H1 (cell line): Measurements from ENCODE around the gene C21orf58. TPM values are rescaled to one million over a fixed set of nuclear protein-coding genes. Genes with fewer than 3 reads are reported as not detected.

Experiments
- CTCF ChIA-PET: fragments of 300-600 bp; sonication (Branson Sonifier 250); formaldehyde crosslinking; loops from one replicate; lab custom pipeline; 2021; ENCODE audit not compliant: partially characterized antibody; lab: Charles Lee
- POLR2A ChIA-PET: fragments of 300-600 bp; sonication (Branson Sonifier 250); formaldehyde crosslinking; loops from one replicate; lab custom pipeline; 2021; ENCODE audit warnings: inconsistent platforms; ENCODE audit not compliant: partially characterized antibody; lab: Charles Lee
- DNase-seq, 2 experiments: peaks; one replicate each; pipeline versions ENCODE4 v3.0.0 to v3.0.0-alpha.2; 2010 to 2022; ENCODE audit warnings: low spot score in 2 of 2, low read depth in 1 of 2, mixed read lengths in 1 of 2
- FAIRE-seq: peaks from 2 replicates; lab custom pipeline; 2011; peaks lifted over from hg19 to GRCh38; lab: Jason Lieb, UNC
- H2AFZ ChIP-seq: 2 replicates; pipeline ENCODE4 v1.8.1; 2012; ENCODE audit warnings: low read length, inconsistent platforms
- H2AK5ac ChIP-seq: 2 replicates; pipeline ENCODE4 v1.6.1; 2013; ENCODE audit warnings: low read depth, low read length
- H2BK120ac ChIP-seq: replicated peaks from 2 replicates; pipeline ENCODE3; 2013; ENCODE audit warnings: low read depth, low read length, inconsistent platforms
- H2BK12ac ChIP-seq: 2 replicates; pipeline ENCODE4 v1.6.1; 2013; ENCODE audit warnings: low read depth, low read length
- H2BK15ac ChIP-seq: 2 replicates; pipeline ENCODE4 v1.6.1; 2013; ENCODE audit warnings: low read length
- H2BK20ac ChIP-seq: 2 replicates; pipeline ENCODE4 v1.6.1; 2013; ENCODE audit warnings: low read length
- H2BK5ac ChIP-seq: 2 replicates; pipeline ENCODE4 v1.6.1; 2013; ENCODE audit warnings: low read depth, low read length
- H3K14ac ChIP-seq: 2 replicates; pipeline ENCODE4 v1.6.1; 2013; ENCODE audit warnings: inconsistent platforms; ENCODE audit not compliant: insufficient read length
- H3K18ac ChIP-seq: 2 replicates; pipeline ENCODE4 v1.6.1; 2013; ENCODE audit warnings: low read length; ENCODE audit errors: extremely low read depth
- H3K23ac ChIP-seq: 2 replicates; pipeline ENCODE4 v1.6.1; 2013; ENCODE audit warnings: inconsistent platforms; ENCODE audit not compliant: insufficient read length
- H3K23me2 ChIP-seq: 2 replicates; pipeline ENCODE4 v1.6.1; 2013; ENCODE audit warnings: low read depth, low read length
- H3K27ac ChIP-seq: 2 replicates; pipeline ENCODE4 v1.6.1; 2011; ENCODE audit warnings: low read depth, low read length, inconsistent platforms
- H3K27me3 ChIP-seq, 4 experiments: replicated peaks in 1 of 4; 1 replicate in 1 of 4; 2 replicates in 3 of 4; pipeline versions ENCODE4 v1.6.1 to v1.8.1; 2011 to 2013; ENCODE audit warnings: low read length in 3 of 4, mild to moderate bottlenecking in 3 of 4, inconsistent platforms in 2 of 4, mixed read lengths in 2 of 4, moderate library complexity in 1 of 4; ENCODE audit not compliant: control insufficient read depth in 3 of 4, insufficient read depth in 3 of 4; ENCODE audit errors: extremely low read depth in 1 of 4
- H3K36me3 ChIP-seq, 4 experiments: 2 replicates each; pipeline versions ENCODE4 v1.6.1 to v1.8.1; 2011 to 2013; ENCODE audit warnings: mild to moderate bottlenecking in 4 of 4, low read length in 3 of 4, moderate library complexity in 2 of 4, control low read depth in 1 of 4, inconsistent platforms in 1 of 4; ENCODE audit not compliant: insufficient read depth in 4 of 4, control insufficient read depth in 2 of 4
- H3K4ac ChIP-seq: replicated peaks from 2 replicates; pipeline ENCODE3; 2013; ENCODE audit warnings: low read length, low read depth, mixed read lengths, inconsistent platforms; ENCODE audit not compliant: insufficient read length
- H3K4me1 ChIP-seq, 4 experiments: replicated peaks in 1 of 4; 1 replicate in 1 of 4; 2 replicates in 3 of 4; pipeline versions ENCODE4 v1.6.1 to v1.8.1; 2011 to 2013; ENCODE audit warnings: low read length in 3 of 4, inconsistent platforms in 2 of 4, mixed read lengths in 1 of 4; ENCODE audit not compliant: insufficient read depth in 4 of 4, control insufficient read depth in 3 of 4
- H3K4me2 ChIP-seq, 2 experiments: 2 replicates each; pipeline versions ENCODE4 v1.6.1 to v1.8.1; 2011 to 2013; ENCODE audit warnings: low read depth in 2 of 2, low read length in 2 of 2, control low read depth in 1 of 2, inconsistent platforms in 1 of 2, mild to moderate bottlenecking in 1 of 2; ENCODE audit not compliant: insufficient read depth in 1 of 2
- H3K4me3 ChIP-seq, 4 experiments: fragments of 200-600, 300-600 bp in 1 of 4; sonication (generic), shearing (Covaris generic), sonication (Bioruptor Twin) in 1 of 4; 2 replicates each; pipeline versions ENCODE4 v1.5.1 to v1.8.1; 2011 to 2016; ENCODE audit warnings: low read length in 4 of 4, low read depth in 3 of 4, control low read depth in 2 of 4, inconsistent platforms in 2 of 4, mild to moderate bottlenecking in 2 of 4, mixed read lengths in 1 of 4, moderate library complexity in 1 of 4; ENCODE audit not compliant: insufficient read depth in 2 of 4; ENCODE audit errors: extremely low read depth in 1 of 4
- H3K56ac ChIP-seq: replicated peaks from 2 replicates; pipeline ENCODE3; 2013; ENCODE audit warnings: low read depth, mild to moderate bottlenecking, mixed read lengths, low read length, inconsistent platforms; ENCODE audit not compliant: insufficient read length
- H3K79me1 ChIP-seq: 2 replicates; pipeline ENCODE4 v1.6.1; 2013; ENCODE audit warnings: low read depth, low read length, control low read depth
- H3K79me2 ChIP-seq, 2 experiments: 2 replicates each; pipeline versions ENCODE4 v1.6.1 to v1.8.1; 2012 to 2013; ENCODE audit warnings: low read length in 2 of 2, mild to moderate bottlenecking in 2 of 2, inconsistent platforms in 1 of 2; ENCODE audit not compliant: insufficient read depth in 2 of 2, control insufficient read depth in 1 of 2
- H3K9ac ChIP-seq, 4 experiments: replicated peaks in 1 of 4; 1 replicate in 1 of 4; 2 replicates in 3 of 4; pipeline versions ENCODE4 v1.6.1 to v1.8.1; 2011 to 2013; ENCODE audit warnings: low read depth in 3 of 4, low read length in 3 of 4, control low read depth in 2 of 4, mild to moderate bottlenecking in 2 of 4, moderate library complexity in 2 of 4, inconsistent platforms in 1 of 4; ENCODE audit errors: extremely low read depth in 1 of 4
- H3K9me3 ChIP-seq, 2 experiments: 2 replicates each; pipeline versions ENCODE4 v1.6.1 to v1.8.1; 2012 to 2013; ENCODE audit warnings: mild to moderate bottlenecking in 2 of 2, moderate library complexity in 2 of 2, control low read depth in 1 of 2, inconsistent platforms in 1 of 2, low read depth in 1 of 2, low read length in 1 of 2, mixed read lengths in 1 of 2; ENCODE audit not compliant: insufficient read depth in 2 of 2
- H4K20me1 ChIP-seq, 2 experiments: replicated peaks in 1 of 2; 2 replicates each; pipeline versions ENCODE3 to v1.8.1; 2011 to 2013; ENCODE audit warnings: inconsistent platforms in 2 of 2, low read length in 2 of 2, mild to moderate bottlenecking in 1 of 2; ENCODE audit not compliant: insufficient read depth in 2 of 2, control insufficient read depth in 1 of 2
- H4K5ac ChIP-seq: 2 replicates; pipeline ENCODE4 v1.6.1; 2013; ENCODE audit warnings: low read length, low read depth, mixed read lengths, inconsistent platforms; ENCODE audit not compliant: insufficient read length
- H4K8ac ChIP-seq: 2 replicates; pipeline ENCODE4 v1.8.0; 2013; ENCODE audit warnings: mild to moderate bottlenecking, moderate library complexity, low read length, inconsistent platforms; ENCODE audit not compliant: insufficient read depth; ENCODE audit errors: extremely low read depth
- H4K91ac ChIP-seq: replicated peaks from 2 replicates; pipeline ENCODE3; 2013; ENCODE audit warnings: low read length, mixed read lengths, inconsistent platforms; ENCODE audit not compliant: insufficient read length
- BACH1 ChIP-seq: IDR thresholded peaks from 2 replicates; pipeline ENCODE4 v1.6.1; 2012; ENCODE audit warnings: low read length, improper control_type of control experiment
- BCL11A ChIP-seq, 2 experiments: IDR thresholded peaks; one replicate each; pipeline ENCODE4 v1.6.1; 2011; ENCODE audit warnings: low read depth in 2 of 2, low read length in 2 of 2, mild to moderate bottlenecking in 2 of 2
- GTF2F1 ChIP-seq: IDR thresholded peaks from 2 replicates; pipeline ENCODE4 v1.6.1; 2012; ENCODE audit warnings: low read depth, low read length, improper control_type of control experiment, borderline replicate concordance
- HDAC6 ChIP-seq: IDR thresholded peaks from one replicate; pipeline ENCODE4 v1.7.1; 2012; ENCODE audit warnings: low read depth, mild to moderate bottlenecking, inconsistent platforms, low read length, moderate library complexity
- JUN ChIP-seq: IDR thresholded peaks from 2 replicates; pipeline ENCODE4 v1.6.1; 2011; ENCODE audit warnings: low read depth, mild to moderate bottlenecking, improper control_type of control experiment, low read length
- MAX ChIP-seq: IDR thresholded peaks from 2 replicates; pipeline ENCODE4 v1.6.1; 2012; ENCODE audit warnings: inconsistent platforms
- PHF8 ChIP-seq: fragments of 200-600 bp; sonication (generic); conservative IDR thresholded peaks from 2 replicates; pipeline ENCODE4 v1.7.1; 2012; ENCODE audit warnings: low read depth, mild to moderate bottlenecking, inconsistent platforms, low read length, moderate library complexity
- POU5F1 ChIP-seq: IDR thresholded peaks from 2 replicates; pipeline ENCODE4 v1.6.1; 2011; ENCODE audit warnings: low read depth, mild to moderate bottlenecking, low read length, moderate library complexity
- RBBP5 ChIP-seq: IDR thresholded peaks from 2 replicates; pipeline ENCODE4 v1.7.1; 2012; ENCODE audit warnings: low read depth, mild to moderate bottlenecking, inconsistent platforms, low read length, moderate library complexity, borderline replicate concordance
- RFX5 ChIP-seq: IDR thresholded peaks from 2 replicates; pipeline ENCODE4 v1.6.1; 2011; ENCODE audit warnings: low read depth, low read length, improper control_type of control experiment, borderline replicate concordance
- SIRT6 ChIP-seq: IDR thresholded peaks from one replicate; pipeline ENCODE4 v1.7.1; 2012; ENCODE audit warnings: low read length, inconsistent platforms
- SIX5 ChIP-seq: IDR thresholded peaks from 2 replicates; pipeline ENCODE4 v1.6.1; 2011; ENCODE audit warnings: mild to moderate bottlenecking, low read depth, low read length
- SP2 ChIP-seq: IDR thresholded peaks from 2 replicates; pipeline ENCODE4 v1.6.1; 2012; ENCODE audit warnings: mild to moderate bottlenecking, low read length, inconsistent platforms
- SP4 ChIP-seq: IDR thresholded peaks from 2 replicates; pipeline ENCODE4 v1.6.1; 2012; ENCODE audit warnings: low read length, inconsistent platforms
- TAF1 ChIP-seq: IDR thresholded peaks from 2 replicates; pipeline ENCODE4 v1.6.1; 2011; ENCODE audit warnings: mild to moderate bottlenecking, low read depth, low read length
- YY1 ChIP-seq: IDR thresholded peaks from 2 replicates; pipeline ENCODE4 v1.6.1; 2011; ENCODE audit warnings: low read depth, mild to moderate bottlenecking, low read length
- WGBS, 2 experiments: shearing (Covaris generic) in 1 of 2; methylation state at CpG; one replicate each; pipeline versions ENCODE4 v1.1.6 to v1.1.7; 2013 to 2015; ENCODE audit warnings: low lambda C conversion rate in 2 of 2, mixed read lengths in 2 of 2, inconsistent platforms in 1 of 2, low coverage in 1 of 2, missing lambda C conversion rate in 1 of 2; ENCODE audit not compliant: insufficient replicate concordance in 2 of 2, insufficient coverage in 1 of 2, insufficient read length in 1 of 2; ENCODE audit errors: extremely low coverage in 1 of 2, missing lambda C conversion rate in 1 of 2; 5-methylcytosine and 5-hydroxymethylcytosine counted together
- polyA plus RNA-seq, 7 experiments: library from polyadenylated mRNA; depleted of rRNA in 3 of 7; stranded (reverse) in 5 of 7; unstranded in 2 of 7; fragments of >200 nt in 5 of 7; fragments of 200-250 nt in 2 of 7; gene quantifications; 1 replicate in 5 of 7; 2 replicates in 1 of 7; 4 replicates in 1 of 7; pipeline versions ENCODE4 v1.2.1 to v1.2.3, GENCODE V29; 2011 to 2013; ENCODE audit warnings: missing spikeins in 2 of 7, mixed read lengths in 2 of 7
- total RNA-seq: library from RNA; stranded (reverse); fragmentation: NEBNext Ultra II Directional; extraction: Animal tissue kit (Norgen Biotek cat#: 25700); gene quantifications from 2 replicates; pipeline ENCODE4 v1.2.1, GENCODE V29; 2021

C21orf58 gene
- total and polyA plus RNA-seq, 2 of the 8 experiments (the other 6 are each of a cell fraction or from before 2014, with no cell fraction given): 13.8 to 26.1 TPM

GRCh38 chr21:46255166-46255565 is 68.5 kb downstream of the C21orf58 start:
- H2BK12ac ChIP-seq: no peak overlapping the region
- H4K8ac ChIP-seq: no peak overlapping the region
- H3K4ac ChIP-seq: no peak overlapping the region
- H4K20me1 ChIP-seq: peaks cover 5 to 7% of the 10 kb centered on the region in 2 experiments
- no peak for DNase-seq
- ChIA-PET CTCF (interaction anchor here (0.5 to 2.3 kb wide), 4 partner anchors 9 to 104 kb away, joined by 3 to 13 read pairs (median 4); no protein-coding TSS in a partner anchor), POLR2A (interaction anchor here (1.4 to 1.6 kb wide), 2 partner anchors 11 to 17 kb away, joined by 3 to 4 read pairs; no protein-coding TSS in a partner anchor)
- no peak overlapping the region for H2BK15ac ChIP-seq
- H2AK5ac ChIP-seq: no peak overlapping the region
- 92% methylated on average over 11 of the region's 11 CpGs; no CpG with 5 or more reads in 1 of the 2 experiments for WGBS, 2 experiments
- no peaks in the 10 kb centered on the region for H3K79me2 ChIP-seq
- no peak overlapping the region for H2AFZ ChIP-seq
- no peak overlapping the region for H2BK120ac ChIP-seq
- no peak overlapping the region for H3K9ac ChIP-seq
- no peaks in the 10 kb centered on the region for H3K9me3 ChIP-seq
- H4K5ac ChIP-seq: no peak overlapping the region
- no peak overlapping the region for H2BK20ac ChIP-seq
- no peaks in the 10 kb centered on the region for H3K79me1 ChIP-seq
- H3K56ac ChIP-seq: no peak overlapping the region
- no peak overlapping the region for H4K91ac ChIP-seq
- no peaks in the 10 kb centered on the region for H3K23me2 ChIP-seq
- no peak overlapping the region for H3K4me2 ChIP-seq
- no peaks in the 10 kb centered on the region for H3K27me3 ChIP-seq
- no peak overlapping the region for H3K27ac ChIP-seq
- peaks cover 23 to 88% (median 60%) of the 10 kb centered on the region in 4 experiments for H3K36me3 ChIP-seq
- no peak for FAIRE-seq
- H3K14ac ChIP-seq: no peak overlapping the region
- no peak overlapping the region for H2BK5ac ChIP-seq
- no peaks in the 10 kb centered on the region for H3K4me1 ChIP-seq
- H3K4me3 ChIP-seq: no peak overlapping the region
- no peak overlapping the region for H3K23ac ChIP-seq
- no peak overlapping the region for H3K18ac ChIP-seq
- TF ChIP-seq SIX5 (no peak), SP4 (no peak), GTF2F1 (no peak), POU5F1 (no peak), RFX5 (no peak), BACH1 (no peak), RBBP5 (no peak), JUN (no peak), SIRT6 (no peak), MAX (no peak), TAF1 (no peak), BCL11A (IDR thresholded peaks at IDR 0.05; ENCODE audit: low read depth in 2 of 2, low read length in 2 of 2) (no peak), HDAC6 (no peak), PHF8 (no peak), YY1 (no peak), SP2 (no peak)
